HG02885 (cell line): Measurements from ENCODE around the gene TRMT2A.

Experiments
- ATAC-seq: cut with Tn5 transposase; IDR thresholded peaks from one replicate; pipeline ENCODE4 v1.9.1; 2021; ENCODE audit warnings: mild to moderate bottlenecking; ENCODE audit not compliant: unreplicated experiment, poor library complexity

The TRMT2A gene

DNA sequence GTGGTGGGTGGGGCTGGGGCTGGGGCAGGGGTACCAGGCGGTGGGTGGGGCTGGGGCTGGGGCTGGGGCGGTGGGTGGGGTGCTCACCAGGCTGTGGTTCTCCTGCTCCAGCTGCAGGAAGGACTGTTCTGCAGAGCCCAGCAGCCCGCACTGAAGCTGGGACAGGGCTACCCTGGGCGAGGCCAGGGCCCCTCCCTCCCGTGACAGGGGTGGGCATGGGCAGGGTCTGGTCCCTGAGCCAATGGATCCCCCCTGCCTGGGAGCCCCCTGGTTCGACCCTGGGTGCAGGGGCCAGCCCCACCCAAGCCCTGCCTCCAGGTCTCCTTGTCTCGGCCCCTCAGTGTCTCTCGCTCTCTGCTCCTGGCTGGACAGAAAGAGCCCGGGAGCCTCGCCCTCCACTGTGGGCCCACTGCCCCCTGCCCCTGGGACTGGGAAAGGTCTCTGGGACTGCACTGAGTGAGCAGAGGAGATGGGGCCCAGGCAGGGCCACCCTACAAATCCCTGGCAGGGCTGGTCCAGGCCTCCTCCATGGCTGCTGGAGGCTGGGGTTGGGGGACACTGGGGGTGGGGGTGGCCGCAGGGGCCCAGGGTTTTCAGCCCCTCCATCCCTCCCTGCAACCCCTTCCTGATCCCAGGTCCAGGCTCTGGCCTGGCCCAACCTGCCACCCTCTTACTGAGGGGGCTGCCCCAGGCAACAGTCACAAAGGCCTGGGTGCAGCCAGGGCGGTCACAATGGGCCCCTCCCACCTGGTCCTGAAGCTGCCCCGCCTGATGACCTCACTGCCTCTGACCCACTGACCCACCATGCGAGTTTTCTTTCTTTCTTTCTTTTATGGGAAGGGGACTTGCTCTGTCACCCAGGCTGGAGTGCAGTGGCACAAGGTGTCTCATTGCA lies 33.6 kb upstream of the TRMT2A start, which contains the start of gene CCDC188:
TSS of gene CCDC188 (minus strand) at position 675 of the 895 bp plus-strand sequence. CDS start at position 606, 69 bp downstream.
- no peak for ATAC-seq

DNA sequence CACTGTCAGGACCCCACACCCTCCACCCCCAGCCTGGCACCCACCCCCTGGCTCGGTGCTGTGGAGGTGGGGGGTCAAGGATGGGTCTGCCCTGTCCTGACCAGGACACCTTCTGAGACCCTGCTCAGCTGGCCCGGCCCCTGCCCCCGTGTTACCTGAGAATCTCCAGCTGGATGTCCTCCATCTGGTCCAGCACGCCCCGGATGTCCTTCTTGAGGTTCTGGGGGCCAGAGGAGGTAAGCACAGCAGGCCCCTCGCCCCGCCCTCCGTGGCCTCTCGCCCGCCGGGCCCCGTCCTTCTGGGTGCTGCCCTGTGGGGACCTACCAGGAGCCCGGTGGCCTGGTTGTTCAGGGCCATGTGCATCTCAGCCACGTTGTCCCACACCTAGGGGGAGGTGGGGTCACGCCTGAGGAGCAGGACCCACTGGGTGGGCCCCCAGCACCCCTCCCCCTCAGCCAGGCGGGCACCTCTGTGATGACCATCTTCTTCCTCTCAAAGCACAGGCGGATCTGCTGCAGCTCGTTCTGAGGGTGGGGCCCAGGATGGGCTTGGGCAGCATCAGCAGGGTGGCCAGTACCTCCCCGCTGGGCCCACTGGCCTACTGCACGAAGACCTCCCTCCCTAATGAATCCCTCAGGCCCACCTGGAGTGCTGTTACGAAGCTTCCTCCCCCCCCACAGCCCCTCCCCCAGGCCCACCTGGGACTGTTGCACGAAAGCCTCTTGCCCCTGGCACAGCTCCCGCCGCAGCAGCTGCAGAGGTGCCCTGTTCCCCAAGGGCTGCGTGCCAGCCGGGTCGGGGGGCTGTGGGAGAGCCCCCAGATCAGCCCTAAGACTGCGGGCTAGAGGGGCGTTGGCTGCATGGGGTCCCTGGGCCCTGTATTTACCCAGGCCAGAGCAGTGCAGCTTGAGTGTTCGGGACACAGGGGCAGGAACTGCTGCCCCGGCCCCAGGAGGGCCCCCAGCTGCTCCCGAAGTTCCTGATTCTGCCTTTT lies 32.5 kb upstream of the TRMT2A start:
- ATAC-seq, result no peak

- ATAC-seq, result no peak
Measured at GRCh38 chr22:20148414-20148813, 31.4 kb upstream of the TRMT2A start.

- ATAC-seq, result no peak
Measured at GRCh38 chr22:20147237-20147988, 30.4 kb upstream of the TRMT2A start.

DNA sequence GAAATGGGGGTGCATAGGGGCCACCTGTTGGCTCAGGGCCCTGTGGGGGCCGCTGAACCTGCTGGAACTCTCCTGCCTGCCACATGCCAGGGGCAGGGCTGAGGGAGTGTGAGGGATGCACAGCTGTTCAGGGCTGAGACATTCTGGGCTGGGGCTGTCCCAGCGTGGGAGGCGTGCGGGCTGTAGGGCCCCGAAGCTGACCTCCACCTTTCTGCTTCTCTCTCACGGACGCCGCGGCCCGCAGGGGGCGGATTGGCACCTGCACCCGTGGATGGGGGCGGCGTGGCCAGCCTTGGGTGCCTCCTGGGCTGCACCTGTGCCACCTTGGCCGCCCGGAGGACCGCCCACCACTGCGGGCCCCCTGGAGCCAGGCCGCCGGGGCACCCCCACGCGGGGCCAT lies 29.8 kb upstream of the TRMT2A start:
- peak; percentile 55 for ATAC-seq

GRCh38 chr22:20145832-20146223 lies 28.8 kb upstream of the TRMT2A start:
- no peak for ATAC-seq

- no peak for ATAC-seq
Measured at GRCh38 chr22:20145206-20145831, 28.3 kb upstream of the TRMT2A start.

- ATAC-seq, result no peak
Measured at GRCh38 chr22:20143883-20144665, 27.0 kb upstream of the TRMT2A start.

DNA sequence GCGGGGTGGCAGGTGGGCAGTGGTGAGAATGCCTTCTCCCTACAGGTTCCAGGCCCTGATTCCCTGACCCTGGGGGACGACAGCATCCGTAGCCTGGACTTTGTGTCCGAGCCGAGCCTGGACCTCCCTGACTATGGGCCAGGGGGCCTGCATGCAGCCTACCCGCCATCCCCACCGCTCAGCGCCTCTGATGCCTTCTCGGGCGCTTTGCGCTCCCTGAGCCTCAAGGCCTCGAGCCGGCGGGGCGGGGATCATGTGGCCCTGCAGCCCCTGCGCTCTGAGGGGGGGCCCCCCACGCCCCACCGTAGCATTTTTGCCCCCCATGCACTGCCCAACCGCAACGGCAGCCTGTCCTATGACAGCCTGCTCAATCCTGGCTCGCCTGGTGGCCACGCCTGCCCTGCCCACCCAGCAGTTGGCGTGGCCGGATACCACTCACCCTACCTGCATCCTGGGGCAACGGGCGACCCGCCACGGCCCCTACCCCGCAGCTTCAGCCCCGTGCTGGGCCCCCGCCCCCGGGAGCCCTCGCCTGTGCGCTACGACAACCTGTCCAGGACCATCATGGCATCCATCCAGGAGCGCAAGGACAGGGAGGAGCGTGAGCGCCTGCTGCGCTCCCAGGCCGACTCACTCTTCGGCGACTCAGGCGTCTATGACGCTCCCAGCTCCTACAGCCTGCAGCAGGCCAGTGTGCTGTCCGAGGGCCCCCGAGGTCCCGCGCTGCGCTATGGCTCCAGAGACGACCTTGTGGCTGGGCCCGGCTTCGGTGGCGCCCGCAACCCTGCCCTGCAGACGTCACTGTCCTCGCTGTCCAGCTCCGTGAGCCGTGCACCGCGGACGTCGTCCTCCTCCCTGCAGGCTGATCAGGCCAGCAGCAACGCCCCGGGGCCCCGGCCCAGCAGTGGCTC lies 25.9 kb upstream of the TRMT2A start:
- ATAC-seq, result no peak

DNA sequence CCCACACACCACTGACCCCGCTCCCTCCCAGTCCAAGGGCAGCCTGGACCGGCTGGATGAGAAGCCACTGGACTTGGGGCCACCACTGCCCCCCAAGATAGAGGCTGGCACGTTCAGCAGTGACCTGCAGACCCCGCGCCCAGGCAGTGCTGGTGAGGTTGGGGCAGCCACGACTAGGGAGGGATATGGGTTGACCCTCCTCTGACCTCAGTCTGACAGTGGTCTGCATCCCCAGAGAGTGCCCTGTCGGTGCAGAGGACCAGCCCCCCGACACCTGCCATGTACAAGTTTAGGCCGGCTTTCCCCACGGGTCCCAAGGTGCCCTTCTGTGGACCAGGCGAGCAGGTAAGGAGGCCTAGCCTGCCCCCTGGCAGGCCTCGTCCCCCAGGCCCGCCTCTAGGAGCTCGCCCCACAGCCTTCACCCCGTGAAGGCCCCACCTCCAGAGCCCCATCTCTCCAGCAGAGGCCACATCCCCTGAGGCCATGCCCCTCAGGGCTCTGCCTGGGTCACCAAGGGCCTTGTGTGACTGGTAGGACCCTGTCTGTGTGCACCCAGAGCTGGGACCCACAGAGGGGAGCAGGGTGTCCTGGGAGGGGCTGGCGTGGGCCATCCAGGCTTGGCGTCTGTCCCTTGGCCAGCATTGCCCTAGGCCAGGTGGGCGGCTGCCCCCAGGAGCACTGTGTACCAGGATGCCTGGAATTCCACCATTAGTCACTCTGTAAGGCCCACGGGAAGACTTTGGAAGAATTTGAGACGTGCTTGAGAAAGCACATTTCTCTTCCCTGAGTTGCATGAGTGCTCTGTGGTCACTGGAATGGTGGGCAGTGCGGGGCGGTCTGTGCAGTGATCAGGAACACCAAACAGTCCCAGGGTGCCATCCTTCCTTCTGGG lies 24.4 kb upstream of the TRMT2A start:
- ATAC-seq, result no peak

DNA sequence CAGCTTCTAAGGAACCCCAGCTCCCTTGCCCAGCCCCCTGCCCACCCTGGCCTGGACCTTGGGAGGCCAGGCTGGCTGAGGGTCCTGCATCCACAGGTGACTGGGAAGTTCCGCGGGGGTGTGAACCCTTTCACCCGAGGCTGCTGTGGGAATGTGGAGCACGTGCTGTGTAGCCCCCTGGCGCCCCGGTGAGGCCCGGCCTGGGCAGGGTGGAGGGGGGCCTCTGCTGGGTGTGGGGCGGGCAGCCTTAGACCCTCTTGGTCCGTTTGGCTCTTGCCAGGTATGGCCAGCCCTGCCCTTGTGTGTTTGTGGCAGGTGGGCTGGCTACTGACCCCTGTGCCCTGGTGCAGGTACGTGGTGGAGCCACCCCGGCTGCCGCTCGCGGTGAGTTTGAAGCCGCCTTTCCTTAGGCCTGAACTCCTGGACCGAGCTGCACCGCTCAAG lies 23.5 kb upstream of the TRMT2A start:
- ATAC-seq, result no peak

GRCh38 chr22:20140107-20140445 lies 23.1 kb upstream of the TRMT2A start:
- ATAC-seq, result no peak

GRCh38 chr22:20139391-20140106 lies 22.5 kb upstream of the TRMT2A start:
- ATAC-seq, result no peak

DNA sequence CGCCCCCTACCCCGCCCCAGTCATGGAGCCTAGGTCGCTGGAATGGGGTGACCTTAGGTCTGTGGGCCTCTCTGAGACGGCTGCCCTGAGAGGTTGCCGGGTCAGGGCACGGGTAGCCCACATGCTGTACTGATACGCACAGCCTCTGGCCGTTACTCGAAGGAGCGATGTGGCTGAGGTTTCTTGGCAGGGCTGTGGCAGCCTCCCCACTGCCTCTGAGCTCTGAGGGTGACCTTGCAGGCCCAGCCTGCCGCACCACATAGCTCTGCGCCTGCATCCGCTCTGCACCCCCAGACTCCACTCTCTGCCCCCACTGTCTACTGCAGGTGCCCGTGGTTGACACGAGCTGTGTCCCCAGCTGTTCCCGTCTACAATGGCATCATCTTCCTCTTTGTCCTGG lies 21.8 kb upstream of the TRMT2A start:
- no peak for ATAC-seq

DNA sequence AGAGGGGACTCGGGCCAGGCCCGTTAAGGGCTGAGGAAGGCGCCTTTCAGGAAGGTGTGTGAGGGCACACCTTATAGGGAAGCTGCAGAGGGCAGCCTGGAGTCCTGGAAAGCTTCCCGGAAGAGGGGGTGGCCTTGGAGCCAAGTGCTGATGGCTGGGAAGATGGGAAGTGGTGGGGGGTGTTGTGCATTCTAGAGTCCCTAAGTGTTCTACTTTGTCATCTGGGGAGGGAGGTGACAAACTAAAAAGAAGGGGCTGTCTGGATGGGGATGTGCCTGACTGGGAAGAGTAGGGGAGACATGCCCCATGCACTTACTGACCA lies 21.4 kb upstream of the TRMT2A start:
- ATAC-seq, result no peak

DNA sequence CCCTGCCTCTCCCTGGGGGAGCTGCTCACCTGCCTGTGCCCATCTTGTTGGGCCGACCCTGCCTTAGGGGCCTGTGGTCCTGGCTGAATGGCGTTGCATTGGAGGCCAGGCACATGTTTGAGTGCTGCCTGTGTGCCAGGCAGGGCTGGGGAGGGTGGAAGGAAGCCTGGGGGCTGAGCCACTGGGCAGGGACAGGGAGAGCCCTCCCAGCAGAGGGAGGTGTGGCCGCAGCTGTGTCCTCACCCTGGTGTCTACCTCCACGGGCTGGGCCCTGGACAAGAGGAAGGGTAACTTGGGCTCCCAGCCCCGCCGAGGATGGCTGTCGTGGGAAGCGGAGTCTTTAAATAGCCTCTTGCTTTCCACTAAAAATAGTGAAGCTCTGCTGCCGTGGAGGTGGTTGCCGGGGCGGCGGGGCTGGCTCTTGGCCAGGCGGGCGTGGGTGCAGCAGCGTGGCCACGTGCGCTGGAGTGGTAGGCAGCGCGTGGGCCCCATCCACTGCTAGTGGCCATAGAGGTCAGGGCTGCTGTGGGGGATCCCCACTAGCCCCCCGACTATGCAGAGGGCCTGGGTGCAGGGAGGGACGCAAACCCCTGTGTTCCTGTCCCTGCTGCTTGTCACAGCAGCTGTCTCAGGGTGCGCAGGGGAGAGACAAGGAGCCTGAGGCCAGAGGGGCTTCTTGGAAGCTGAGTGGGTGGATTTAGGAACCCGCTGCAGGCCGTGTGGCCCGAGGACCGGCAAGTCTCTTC lies 20.8 kb upstream of the TRMT2A start:
- no peak for ATAC-seq
